GM21515 (cell line): Measurements from ENCODE around the gene CCL21.
"Not testable (repeated sequence)": the region's sequence is repeated elsewhere in the genome, so short reads cannot be mapped to it uniquely, and the experiment has no call there.

ENCODE experiments used
- ATAC-seq: cut with Tn5 transposase; IDR thresholded peaks from one replicate; pipeline ENCODE4 v1.9.1; 2021; ENCODE audit not compliant: unreplicated experiment

Gene CCL21

GRCh38 chr9:34710023-34710422 is at the start of gene CCL21:
TSS of gene CCL21 (minus strand) at chr9:34710136. CDS start at chr9:34710066, 70 bp downstream.
- no peak for ATAC-seq

- ATAC-seq = no peak
These were observed 49.6 kb upstream of the CCL21 start for GRCh38 chr9:34759432-34760134.

GRCh38 chr9:34750320-34750719 is 40.4 kb upstream of the CCL21 start:
- not testable (repeated sequence) for ATAC-seq

GRCh38 chr9:34746526-34746925 is 36.6 kb upstream of the CCL21 start:
- no peak for ATAC-seq

- no peak for ATAC-seq
These were observed 34.6 kb upstream of the CCL21 start for GRCh38 chr9:34744295-34745221.

- ATAC-seq = no peak
These were observed 32.8 kb upstream of the CCL21 start for GRCh38 chr9:34742710-34743109.

GRCh38 chr9:34741628-34742027 is 31.7 kb upstream of the CCL21 start:
- no peak for ATAC-seq

GRCh38 chr9:34740176-34740575 is 30.2 kb upstream of the CCL21 start:
- not testable (repeated sequence) for ATAC-seq

GRCh38 chr9:34737677-34738260 is 27.8 kb upstream of the CCL21 start:
- ATAC-seq = no peak

GRCh38 chr9:34734720-34735119 is 24.8 kb upstream of the CCL21 start:
- no peak for ATAC-seq

GRCh38 chr9:34732886-34733285 is 22.9 kb upstream of the CCL21 start:
- ATAC-seq = no peak

- ATAC-seq = no peak
These were observed 22.5 kb upstream of the CCL21 start for GRCh38 chr9:34732478-34732877.

- ATAC-seq = no peak
These were observed 13.2 kb upstream of the CCL21 start for GRCh38 chr9:34723141-34723540.

- not testable (repeated sequence) for ATAC-seq
These were observed 9.8 kb upstream of the CCL21 start for GRCh38 chr9:34719769-34720025.

GRCh38 chr9:34719021-34719768 is 9.3 kb upstream of the CCL21 start:
- no peak for ATAC-seq

- ATAC-seq = no peak
These were observed 8.2 kb upstream of the CCL21 start for GRCh38 chr9:34717996-34718614.

- ATAC-seq = no peak
These were observed 6.8 kb upstream of the CCL21 start for GRCh38 chr9:34716711-34717110.

GRCh38 chr9:34715639-34716215 is 5.8 kb upstream of the CCL21 start:
- no peak for ATAC-seq

- no peak for ATAC-seq
These were observed 4.1 kb upstream of the CCL21 start for GRCh38 chr9:34714007-34714406.

- ATAC-seq = no peak
These were observed 2.2 kb upstream of the CCL21 start for GRCh38 chr9:34712140-34712539.
